Measurements from ENCODE around the gene KIF3C. TPM values are rescaled to one million over a fixed set of nuclear protein-coding genes. Genes with fewer than 3 reads are reported as not detected.

Gene KIF3C
- 15.1 and 22.1 TPM in 2 replicates for total RNA-seq

DNA sequence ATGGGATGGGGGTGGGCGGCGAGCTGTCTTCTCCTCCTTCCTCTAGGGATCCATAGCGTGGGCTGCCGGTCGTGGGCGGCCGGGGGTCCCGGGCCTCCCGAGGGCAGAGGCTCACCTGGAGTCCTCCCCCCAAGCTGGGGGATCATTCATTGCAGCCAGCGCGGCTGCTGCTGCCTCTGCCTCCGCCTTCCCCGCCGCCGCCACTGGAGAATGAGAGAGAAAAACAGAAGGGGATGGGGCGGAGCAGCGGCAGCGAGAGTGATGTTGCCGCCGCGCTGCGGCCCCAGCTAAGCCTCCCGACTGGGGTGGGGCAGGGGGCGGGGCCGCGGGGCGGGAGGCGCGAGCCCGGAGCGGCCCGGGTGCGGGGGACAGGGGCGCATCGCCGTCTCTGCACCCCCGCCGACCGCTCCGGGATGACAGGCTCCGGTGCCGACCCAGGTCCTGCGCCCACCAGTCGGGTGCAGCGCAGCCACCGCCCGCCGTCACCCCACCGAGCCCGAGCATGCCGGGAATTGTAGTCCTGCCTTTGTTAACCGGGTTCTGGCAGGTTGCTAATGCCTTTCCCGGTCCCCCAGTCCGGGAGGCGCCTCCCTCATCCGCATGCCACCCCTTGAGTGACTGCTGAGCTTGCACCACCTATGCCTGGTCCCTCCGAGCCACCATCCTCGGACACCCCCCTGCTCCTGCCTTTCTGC is at the start of gene KIF3C:
KIF3C (minus strand) TSS at position 225 of the 695 bp plus-strand sequence. CDS start 580 bp downstream, outside the sequence.

DNA sequence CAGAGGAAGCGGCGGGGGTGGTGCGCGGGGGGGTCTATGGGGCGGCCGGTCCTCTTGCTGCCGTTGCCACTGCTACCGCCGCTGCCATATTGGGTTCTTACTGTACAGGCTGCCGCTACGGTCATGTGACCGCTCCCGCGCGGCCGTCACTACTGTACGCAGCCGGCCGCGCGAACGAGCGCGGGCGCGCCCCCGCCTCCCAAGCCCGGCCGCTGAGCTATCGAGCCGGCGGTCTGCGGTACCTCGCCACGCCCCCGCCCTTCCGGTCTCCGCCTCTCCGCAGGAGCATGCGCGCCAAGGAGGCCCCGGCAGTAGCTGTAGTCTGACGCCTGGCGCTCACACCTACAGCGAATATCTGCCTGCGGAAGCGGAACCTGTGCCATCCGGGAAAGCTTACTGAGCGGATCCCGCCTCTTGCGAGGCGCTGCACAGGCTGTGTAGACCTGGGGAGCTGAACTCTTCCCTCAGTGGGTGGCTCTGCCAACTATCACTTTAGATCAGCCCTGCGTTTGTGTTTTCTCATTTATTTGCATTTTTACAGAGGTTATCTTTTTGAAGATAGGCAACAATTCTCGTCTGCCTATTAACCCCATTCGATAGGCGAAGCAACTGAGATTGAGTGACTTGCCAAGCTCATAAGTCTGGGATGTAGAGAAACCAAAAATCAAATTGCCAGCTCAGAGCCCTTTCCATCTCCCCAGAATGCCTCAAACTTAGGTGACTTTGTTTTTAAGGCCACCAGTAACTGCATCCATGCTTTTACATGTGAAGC is 103.8 kb downstream of the KIF3C start, which contains the start of gene ASXL2:
ASXL2 (minus strand) TSS at position 127 of the 772 bp plus-strand sequence. CDS start 265 bp downstream, outside the sequence.

Other genes starting within 250 kb of the KIF3C start
- 6.8 and 18.2 TPM in 2 replicates for gene ASXL2, start 104.0 kb downstream of the KIF3C start, total RNA-seq
- gene RAB10, start 51.6 kb upstream of the KIF3C start, total RNA-seq: 115 and 204 TPM in 2 replicates
- gene GAREM2, start 190.6 kb upstream of the KIF3C start, total RNA-seq: 1.5 TPM in 2 replicates